Osteoblast (primary cell): ENCODE measurements around the gene SUDS3. TPM values are rescaled to one million over a fixed set of nuclear protein-coding genes. Genes with fewer than 3 reads are reported as not detected.

Experiments used
- DNase-seq: peaks from one replicate; pipeline ENCODE4 v3.0.0; 2011; ENCODE audit warnings: low spot score, mixed read lengths; ENCODE audit not compliant: insufficient read length; ENCODE audit errors: missing footprints
- H2AFZ ChIP-seq: 2 replicates; pipeline ENCODE4 v1.6.0; 2011; ENCODE audit warnings: mild to moderate bottlenecking, low read length
- H3K27ac ChIP-seq: 2 replicates; pipeline ENCODE4 v1.5.1; 2011; ENCODE audit warnings: mild to moderate bottlenecking, low read depth, low read length, moderate library complexity
- H3K27me3 ChIP-seq: 2 replicates; pipeline ENCODE4 v1.6.0; 2012; ENCODE audit warnings: mild to moderate bottlenecking, control low read depth, inconsistent platforms, low read length, moderate library complexity; ENCODE audit not compliant: insufficient read depth
- H3K36me3 ChIP-seq: 2 replicates; pipeline ENCODE4 v1.5.1; 2011; ENCODE audit warnings: mild to moderate bottlenecking, low read length, control low read depth, moderate library complexity; ENCODE audit not compliant: insufficient read depth
- H3K4me1 ChIP-seq: 2 replicates; pipeline ENCODE4 v1.5.1; 2011; ENCODE audit warnings: mild to moderate bottlenecking, low read length, control low read depth, moderate library complexity; ENCODE audit not compliant: insufficient read depth
- H3K4me2 ChIP-seq: 2 replicates; pipeline ENCODE4 v1.6.0; 2011; ENCODE audit warnings: mild to moderate bottlenecking, low read length; ENCODE audit not compliant: insufficient read depth
- H3K4me3 ChIP-seq: fragments of 200-600 bp; sonication (generic); 3 replicates; pipeline ENCODE4 v1.5.1; 2012; ENCODE audit warnings: mild to moderate bottlenecking, low read length, inconsistent platforms; ENCODE audit not compliant: insufficient read depth
- H3K79me2 ChIP-seq: 2 replicates; pipeline ENCODE4 v1.6.0; 2012; ENCODE audit warnings: mild to moderate bottlenecking, low read length, control low read depth, inconsistent platforms; ENCODE audit not compliant: insufficient read depth
- H3K9me3 ChIP-seq: 2 replicates; pipeline ENCODE4 v1.5.1; 2011; ENCODE audit warnings: low read depth, low read length, control low read depth
- H4K20me1 ChIP-seq: 2 replicates; pipeline ENCODE4 v1.6.0; 2012; ENCODE audit warnings: mild to moderate bottlenecking, low read length, control low read depth; ENCODE audit not compliant: insufficient read depth
- total RNA-seq: library from RNA; depleted of rRNA; stranded (reverse); fragments of >200 nt; gene quantifications from 2 replicates; pipeline ENCODE4 v1.2.3, GENCODE V29; 2012
- TF ChIP-seq, protein P1 (sequence below): IDR thresholded peaks from 2 replicates; pipeline ENCODE4 v1.5.1; 2011; ENCODE audit warnings: mild to moderate bottlenecking, low read depth, low read length, moderate library complexity; ENCODE audit errors: extremely low read depth

SUDS3 gene
- total RNA-seq, 1 donor: 29.7 TPM

DNA sequence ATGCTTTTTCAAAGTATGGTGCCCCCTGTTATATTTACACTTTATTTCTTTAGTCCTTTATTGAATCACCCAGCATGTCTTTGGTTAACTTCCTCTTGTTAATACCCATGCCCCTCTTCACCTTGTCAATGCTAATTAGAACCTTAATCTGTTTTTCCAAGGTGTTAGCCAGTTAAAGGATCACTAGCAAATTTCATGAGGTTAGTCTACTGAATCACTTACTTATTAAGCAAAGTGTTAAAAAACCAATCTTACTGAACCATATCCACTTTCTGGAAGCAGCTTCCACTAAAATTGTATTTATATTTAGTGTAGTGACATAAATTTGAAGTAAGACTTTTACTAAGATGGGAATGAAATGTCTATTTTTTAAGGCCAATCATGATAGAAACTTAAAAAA, 31.5 kb upstream of the SUDS3 start:
- no peak overlapping the region for H2AFZ ChIP-seq
- H3K4me3 ChIP-seq: no peak overlapping the region
- TF ChIP-seq, protein P1, sequence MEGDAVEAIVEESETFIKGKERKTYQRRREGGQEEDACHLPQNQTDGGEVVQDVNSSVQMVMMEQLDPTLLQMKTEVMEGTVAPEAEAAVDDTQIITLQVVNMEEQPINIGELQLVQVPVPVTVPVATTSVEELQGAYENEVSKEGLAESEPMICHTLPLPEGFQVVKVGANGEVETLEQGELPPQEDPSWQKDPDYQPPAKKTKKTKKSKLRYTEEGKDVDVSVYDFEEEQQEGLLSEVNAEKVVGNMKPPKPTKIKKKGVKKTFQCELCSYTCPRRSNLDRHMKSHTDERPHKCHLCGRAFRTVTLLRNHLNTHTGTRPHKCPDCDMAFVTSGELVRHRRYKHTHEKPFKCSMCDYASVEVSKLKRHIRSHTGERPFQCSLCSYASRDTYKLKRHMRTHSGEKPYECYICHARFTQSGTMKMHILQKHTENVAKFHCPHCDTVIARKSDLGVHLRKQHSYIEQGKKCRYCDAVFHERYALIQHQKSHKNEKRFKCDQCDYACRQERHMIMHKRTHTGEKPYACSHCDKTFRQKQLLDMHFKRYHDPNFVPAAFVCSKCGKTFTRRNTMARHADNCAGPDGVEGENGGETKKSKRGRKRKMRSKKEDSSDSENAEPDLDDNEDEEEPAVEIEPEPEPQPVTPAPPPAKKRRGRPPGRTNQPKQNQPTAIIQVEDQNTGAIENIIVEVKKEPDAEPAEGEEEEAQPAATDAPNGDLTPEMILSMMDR: no peak
- H4K20me1 ChIP-seq: no peaks in the 10 kb centered on the region
- H3K4me1 ChIP-seq: no peaks in the 10 kb centered on the region
- H3K9me3 ChIP-seq: no peaks in the 10 kb centered on the region
- no peaks in the 10 kb centered on the region for H3K27me3 ChIP-seq
- H3K79me2 ChIP-seq: peaks cover 58% of the 10 kb centered on the region
- DNase-seq: no peak
- H3K4me2 ChIP-seq: no peak overlapping the region
- no peak overlapping the region for H3K27ac ChIP-seq
- H3K36me3 ChIP-seq: no peaks in the 10 kb centered on the region

GRCh38 chr12:118345355-118345754, 31.0 kb upstream of the SUDS3 start:
- no peaks in the 10 kb centered on the region for H3K27me3 ChIP-seq
- H3K4me3 ChIP-seq: no peak overlapping the region
- H3K4me1 ChIP-seq: no peaks in the 10 kb centered on the region
- no peaks in the 10 kb centered on the region for H4K20me1 ChIP-seq
- no peaks in the 10 kb centered on the region for H3K36me3 ChIP-seq
- TF ChIP-seq, protein P1: no peak
- no peaks in the 10 kb centered on the region for H3K9me3 ChIP-seq
- H3K4me2 ChIP-seq: no peak overlapping the region
- no peak overlapping the region for H2AFZ ChIP-seq
- peaks cover 58% of the 10 kb centered on the region for H3K79me2 ChIP-seq
- H3K27ac ChIP-seq: no peak overlapping the region
- no peak for DNase-seq

- peaks cover 57% of the 10 kb centered on the region for H3K79me2 ChIP-seq
- TF ChIP-seq, protein P1: no peak
- no peak for DNase-seq
- H3K27me3 ChIP-seq: no peaks in the 10 kb centered on the region
- H3K4me3 ChIP-seq: no peak overlapping the region
- H3K27ac ChIP-seq: no peak overlapping the region
- H2AFZ ChIP-seq: no peak overlapping the region
- H3K4me1 ChIP-seq: no peaks in the 10 kb centered on the region
- no peaks in the 10 kb centered on the region for H3K9me3 ChIP-seq
- no peaks in the 10 kb centered on the region for H3K36me3 ChIP-seq
- no peaks in the 10 kb centered on the region for H4K20me1 ChIP-seq
- H3K4me2 ChIP-seq: no peak overlapping the region
These were observed 29.5 kb upstream of the SUDS3 start for GRCh38 chr12:118346895-118347294.

DNA sequence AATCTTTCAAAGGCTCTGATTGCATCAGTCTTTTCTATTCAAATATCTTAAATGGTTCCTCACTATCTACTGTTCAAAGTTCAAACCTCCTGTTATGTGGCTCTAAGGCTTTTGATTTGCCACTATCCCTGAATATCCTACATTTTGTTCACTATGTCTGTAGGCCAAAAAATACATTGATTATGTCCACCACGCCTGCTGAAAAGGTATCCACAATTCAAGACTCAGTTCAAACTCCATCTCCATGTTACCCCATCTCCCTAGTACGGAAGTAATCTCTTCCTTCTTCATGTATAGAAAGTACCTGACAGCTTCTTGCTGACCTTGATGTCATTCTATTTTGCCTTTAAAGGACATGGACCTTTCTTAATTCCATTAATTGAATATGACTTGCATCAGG, 28.4 kb upstream of the SUDS3 start:
- peaks cover 55% of the 10 kb centered on the region for H3K79me2 ChIP-seq
- H3K4me1 ChIP-seq: no peaks in the 10 kb centered on the region
- H3K27ac ChIP-seq: no peak overlapping the region
- no peaks in the 10 kb centered on the region for H3K36me3 ChIP-seq
- no peak overlapping the region for H3K4me3 ChIP-seq
- TF ChIP-seq, protein P1: no peak
- no peaks in the 10 kb centered on the region for H4K20me1 ChIP-seq
- H3K9me3 ChIP-seq: no peaks in the 10 kb centered on the region
- no peak overlapping the region for H3K4me2 ChIP-seq
- H2AFZ ChIP-seq: no peak overlapping the region
- DNase-seq: no peak
- H3K27me3 ChIP-seq: no peaks in the 10 kb centered on the region
